Erythroblast (primary cell): Measurements from ENCODE around the gene SFMBT2.

Source experiments
- GATA1 ChIP-seq: IDR thresholded peaks from 2 replicates; pipeline ENCODE4 v1.6.1; 2011; ENCODE audit warnings: low read depth, mild to moderate bottlenecking, control low read depth, low read length, moderate library complexity
- POLR2A ChIP-seq: IDR thresholded peaks from 2 replicates; pipeline ENCODE4 v1.6.1; 2011; ENCODE audit warnings: mild to moderate bottlenecking, low read length

DNA sequence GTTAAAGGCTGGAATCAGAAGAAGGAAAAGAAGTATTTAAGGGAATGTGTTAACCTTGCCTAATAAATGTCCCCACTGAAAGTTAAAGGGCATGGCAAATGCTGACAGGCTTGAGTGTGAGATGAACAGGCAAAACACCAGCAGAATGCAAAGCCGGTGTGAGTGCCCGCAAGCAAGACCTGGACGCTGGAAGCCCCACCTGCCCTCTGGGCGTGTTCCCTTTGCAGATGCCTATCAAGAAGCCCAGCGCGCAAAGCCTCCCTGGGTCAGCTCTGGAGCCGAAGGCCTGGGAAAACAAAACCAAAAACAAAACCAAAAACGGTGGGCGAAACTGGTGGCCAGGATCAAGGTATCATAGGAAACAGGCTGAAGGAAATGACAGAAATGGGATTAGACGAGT, 200.3 kb downstream of the SFMBT2 start:
- no peak for TF ChIP-seq POLR2A
- no peak for TF ChIP-seq GATA1
